HepG2 (cell line): Measurements from ENCODE around the gene AARSD1. TPM values are rescaled to one million over a fixed set of nuclear protein-coding genes. Genes with fewer than 3 reads are reported as not detected.
A peak's percentile ranks its signal among the peaks of the same experiment; 100 is the strongest.

Experiments
- CENPT ChIP-seq: sonication (generic); formaldehyde crosslinking; IDR thresholded peaks from 2 replicates; pipeline ENCODE4 v1.8.0; 2022; ENCODE audit warnings: low read depth, mild to moderate bottlenecking, moderate library complexity, missing genetic modification reagents
- GATA4 ChIP-seq: sonication (generic); IDR thresholded peaks from 2 replicates; pipeline ENCODE4 v1.6.1; 2016; ENCODE audit warnings: antibody characterized with exemption, low read depth, borderline replicate concordance
- HBP1 ChIP-seq: IDR thresholded peaks from 2 replicates; pipeline ENCODE4 v1.6.1; 2016; ENCODE audit warnings: low read depth, control low read depth
- HMG20A ChIP-seq: IDR thresholded peaks from 2 replicates; pipeline ENCODE4 v1.6.1; 2016; ENCODE audit warnings: borderline replicate concordance
- HMGXB4 ChIP-seq, 2 experiments: sonication (generic) in 1 of 2; formaldehyde crosslinking in 1 of 2; IDR thresholded peaks; 2 replicates each; pipeline versions ENCODE4 v1.4.0 to v1.6.1; 2018 to 2020; ENCODE audit warnings: missing genetic modification reagents in 2 of 2, borderline replicate concordance in 1 of 2, low read depth in 1 of 2, mild to moderate bottlenecking in 1 of 2, missing biosample characterization in 1 of 2
- HNF1B ChIP-seq: sonication (generic); formaldehyde crosslinking; IDR thresholded peaks from 2 replicates; pipeline ENCODE4 v1.5.1; 2020; ENCODE audit warnings: mild to moderate bottlenecking, moderate library complexity, missing genetic modification reagents
- KLF13 ChIP-seq: sonication (generic); formaldehyde crosslinking; IDR thresholded peaks from 2 replicates; pipeline ENCODE4 v1.4.0; 2020; ENCODE audit warnings: mild to moderate bottlenecking, missing genetic modification reagents
- MIXL1 ChIP-seq: IDR thresholded peaks from 2 replicates; pipeline ENCODE4 v1.6.1; 2016
- NR3C1 ChIP-seq: sonication (generic); formaldehyde crosslinking; IDR thresholded peaks from 2 replicates; pipeline ENCODE4 v1.4.0; 2020; ENCODE audit warnings: missing genetic modification reagents
- NRL ChIP-seq: sonication (generic); formaldehyde crosslinking; IDR thresholded peaks from 2 replicates; pipeline ENCODE4 v1.5.0; 2020; ENCODE audit warnings: missing genetic modification reagents, mild to moderate bottlenecking, moderate library complexity, borderline replicate concordance
- ZBED4 ChIP-seq: sonication (generic); formaldehyde crosslinking; IDR thresholded peaks from 2 replicates; pipeline ENCODE4 v1.4.0; 2020; ENCODE audit warnings: missing genetic modification reagents, borderline replicate concordance
- ZFP82 ChIP-seq: sonication (generic); formaldehyde crosslinking; IDR thresholded peaks from 2 replicates; pipeline ENCODE4 v1.5.1; 2020; ENCODE audit warnings: mild to moderate bottlenecking, missing genetic modification reagents, borderline replicate concordance
- ZFYVE20 ChIP-seq: sonication (generic); formaldehyde crosslinking; IDR thresholded peaks from 2 replicates; pipeline ENCODE4 v1.8.0; 2023; ENCODE audit warnings: low read depth, mild to moderate bottlenecking, moderate library complexity, missing genetic modification reagents, borderline replicate concordance
- ZNF264 ChIP-seq: sonication (generic); formaldehyde crosslinking; IDR thresholded peaks from 2 replicates; pipeline ENCODE4 v1.4.0; 2020; ENCODE audit warnings: missing genetic modification reagents
- ZNF446 ChIP-seq: sonication (generic); formaldehyde crosslinking; IDR thresholded peaks from 2 replicates; pipeline ENCODE4 v1.5.0; 2020; ENCODE audit warnings: mild to moderate bottlenecking, missing genetic modification reagents
- ZNF460 ChIP-seq: sonication (generic); formaldehyde crosslinking; IDR thresholded peaks from 2 replicates; pipeline ENCODE4 v1.5.1; 2020; ENCODE audit warnings: missing genetic modification reagents, mild to moderate bottlenecking, borderline replicate concordance
- ZNF543 ChIP-seq: sonication (generic); formaldehyde crosslinking; IDR thresholded peaks from 2 replicates; pipeline ENCODE4 v1.4.0; 2020; ENCODE audit warnings: mild to moderate bottlenecking, missing genetic modification reagents
- ZNF615 ChIP-seq: sonication (generic); formaldehyde crosslinking; IDR thresholded peaks from 2 replicates; pipeline ENCODE4 v1.5.0; 2020; ENCODE audit warnings: mild to moderate bottlenecking, missing genetic modification reagents, borderline replicate concordance
- polyA plus RNA-seq, 8 experiments: library from polyadenylated mRNA; depleted of rRNA in 3 of 8; stranded (reverse) in 7 of 8; unstranded in 1 of 8; fragments of >200 nt; fragmentation: Illumina TruSeq in 4 of 8; extraction: Trizol in 4 of 8; gene quantifications; 2 replicates each; pipeline versions ENCODE4 v1.2.1 to v1.2.3, GENCODE V29; 2011 to 2016; ENCODE audit warnings: low read depth in 4 of 8, missing spikeins in 1 of 8, mixed read lengths in 1 of 8; ENCODE audit not compliant: insufficient read depth in 1 of 8
- total RNA-seq, 5 experiments: library from RNA; depleted of rRNA; stranded (reverse); fragments of >200 nt; fragmentation: Illumina TruSeq; extraction: Trizol; gene quantifications; 2 replicates each; pipeline ENCODE4 v1.2.3, GENCODE V29; 2016; ENCODE audit warnings: low read depth in 1 of 5
- TF ChIP-seq, protein P1 (sequence below): sonication (generic); formaldehyde crosslinking; IDR thresholded peaks from 2 replicates; pipeline ENCODE4 v1.4.0; 2020; ENCODE audit warnings: missing genetic modification reagents

The AARSD1 gene
- total and polyA plus RNA-seq, 2 of the 13 experiments (the other 11 are each of a cell fraction or from before 2014, with no cell fraction given) = 24.7 to 29.3 TPM

- TF ChIP-seq, protein P1, sequence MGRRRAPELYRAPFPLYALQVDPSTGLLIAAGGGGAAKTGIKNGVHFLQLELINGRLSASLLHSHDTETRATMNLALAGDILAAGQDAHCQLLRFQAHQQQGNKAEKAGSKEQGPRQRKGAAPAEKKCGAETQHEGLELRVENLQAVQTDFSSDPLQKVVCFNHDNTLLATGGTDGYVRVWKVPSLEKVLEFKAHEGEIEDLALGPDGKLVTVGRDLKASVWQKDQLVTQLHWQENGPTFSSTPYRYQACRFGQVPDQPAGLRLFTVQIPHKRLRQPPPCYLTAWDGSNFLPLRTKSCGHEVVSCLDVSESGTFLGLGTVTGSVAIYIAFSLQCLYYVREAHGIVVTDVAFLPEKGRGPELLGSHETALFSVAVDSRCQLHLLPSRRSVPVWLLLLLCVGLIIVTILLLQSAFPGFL (CRISPR knock-in tag) = no peak
- TF ChIP-seq HBP1 = 0 out of 2 replicates have a peak, but pooled peaks have one; percentile 15
- 0 out of 2 replicates have a peak, but pooled peaks have one; percentile 56 for TF ChIP-seq ZNF446 (CRISPR knock-in tag)
- peak; percentile 2; the same call in 1 of the 2 replicates for TF ChIP-seq HMG20A (CRISPR knock-in tag)
- no peak for TF ChIP-seq HNF1B
- TF ChIP-seq ZNF543 = 0 out of 2 replicates have a peak, but pooled peaks have one; percentile 37
- TF ChIP-seq ZNF460 (CRISPR knock-in tag) = no peak
- 0 out of 2 replicates have a peak, but pooled peaks have one; percentile 12 for TF ChIP-seq ZBED4
- no peak; the same call in 1 of the 2 replicates for TF ChIP-seq ZFP82 (CRISPR knock-in tag)
- TF ChIP-seq ZFYVE20 (CRISPR knock-in tag) = no peak
- no peak for TF ChIP-seq NR3C1 (CRISPR knock-in tag)
- TF ChIP-seq ZNF264 (CRISPR knock-in tag) = 0 out of 2 replicates have a peak, but pooled peaks have one; percentile 27
- TF ChIP-seq NRL (CRISPR knock-in tag) = no peak
- TF ChIP-seq CENPT (CRISPR knock-in tag) = no peak
- no peak for TF ChIP-seq ZNF615 (CRISPR knock-in tag)
- 0 out of 4 replicates have a peak, but pooled peaks of 1 of the 2 experiments have one; percentile 13 for TF ChIP-seq HMGXB4 (CRISPR knock-in tag; IDR thresholded peaks at IDR 0.05; ENCODE audit: borderline replicate concordance in 1 of 2, low read depth in 1 of 2)
- no peak for TF ChIP-seq KLF13 (CRISPR knock-in tag)
- no peak for TF ChIP-seq MIXL1 (CRISPR knock-in tag)
- no peak for TF ChIP-seq GATA4
These were observed 62.6 kb downstream of the AARSD1 start (continued) for GRCh38 chr17:42901535-42902229.
